ENCODE results near the gene FGD4.

The FGD4 gene

DNA sequence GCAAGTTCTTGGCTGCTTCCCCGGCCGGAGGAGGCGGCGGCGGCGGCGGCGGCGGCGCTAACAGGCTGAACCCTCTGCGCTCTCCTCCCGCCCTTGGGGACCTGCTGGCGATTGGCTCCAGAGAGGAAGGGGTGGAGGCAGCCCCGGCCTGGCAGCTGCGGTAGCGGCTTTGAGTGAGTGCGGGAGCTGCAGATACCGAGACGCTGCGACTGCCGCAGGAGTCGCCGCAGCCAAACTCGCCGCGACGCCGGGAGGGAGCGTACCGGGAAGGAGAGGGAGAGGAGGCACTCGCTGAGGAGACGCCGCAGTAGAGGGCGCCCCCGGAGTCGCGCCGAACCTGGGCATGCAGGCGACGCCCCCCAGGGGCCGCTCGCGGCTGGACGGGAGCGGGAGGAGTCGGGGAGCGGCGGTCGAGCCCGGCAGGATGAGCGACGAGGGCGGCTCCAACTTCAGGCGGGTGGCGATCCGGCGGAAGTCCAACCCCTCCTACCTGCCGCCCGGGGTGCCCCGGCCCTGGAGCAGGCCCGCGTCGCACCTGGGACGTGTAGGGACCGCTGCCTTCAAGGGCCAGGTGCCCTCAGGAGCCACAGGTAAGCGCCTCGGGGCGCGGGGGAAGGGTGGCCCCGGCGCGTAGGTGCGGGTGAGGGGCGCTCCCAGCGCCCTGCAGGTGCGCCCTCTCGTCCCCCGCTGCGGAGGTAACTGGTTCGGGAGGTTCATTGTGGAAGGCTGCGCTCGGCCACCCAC lies at the start of gene FGD4:
Gene FGD4 (plus strand): TSS at position 189 of the 744 bp plus-strand sequence.
- peak; percentile 68 for DNase-seq

DNA sequence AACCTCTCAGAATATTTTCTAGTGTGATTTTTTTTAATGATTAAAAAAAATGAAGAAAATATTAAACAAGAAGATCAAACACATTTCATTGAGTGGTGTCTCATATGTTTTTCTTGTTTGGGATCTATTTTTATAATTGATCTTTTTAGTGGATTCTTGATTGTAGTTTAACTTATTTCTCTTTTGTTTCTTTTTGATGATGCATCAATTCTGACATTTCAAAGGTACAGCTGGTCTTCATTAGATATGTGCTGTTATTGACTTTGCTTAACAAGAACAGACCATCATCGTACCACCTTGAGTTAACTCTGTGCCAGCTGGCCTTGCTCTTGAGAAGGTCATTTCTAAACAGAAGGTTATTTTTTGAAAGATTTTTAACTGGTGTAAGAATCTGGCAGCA lies 45.8 kb upstream of the FGD4 start:
- no peak for DNase-seq

DNA sequence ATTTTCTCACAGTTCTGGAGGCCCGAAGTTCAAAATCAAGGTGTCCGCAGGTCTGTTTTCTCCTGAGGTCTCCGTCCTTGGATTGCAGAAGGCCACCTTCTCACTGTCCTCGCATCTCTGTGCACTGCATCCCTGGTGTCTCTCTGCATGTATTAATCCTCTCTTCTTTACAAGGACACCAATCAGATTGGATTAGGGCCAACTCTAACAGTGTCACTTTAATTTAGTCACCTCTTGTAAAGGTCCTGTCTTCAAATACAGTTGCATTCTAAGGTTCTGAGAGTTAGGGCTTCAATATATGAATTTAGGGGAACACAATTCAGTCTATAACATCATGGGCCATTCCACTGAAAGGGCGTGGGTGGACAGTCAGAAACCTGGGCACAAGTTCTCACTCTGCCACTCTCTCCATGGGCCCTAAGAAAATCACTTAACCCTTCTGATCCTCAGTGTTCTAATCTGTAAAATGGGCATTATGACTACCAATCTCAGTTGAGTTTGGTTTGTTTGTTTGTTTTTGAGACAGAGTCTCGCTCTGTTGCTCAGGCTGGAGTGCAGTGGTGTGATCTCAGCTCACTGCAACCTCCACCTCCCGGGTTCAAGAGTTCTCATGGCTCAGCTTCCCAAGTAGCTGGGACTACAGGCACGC lies 41.6 kb upstream of the FGD4 start:
- no peak for DNase-seq

- no peak for DNase-seq
These were observed 38.4 kb upstream of the FGD4 start for GRCh38 chr12:32360956-32361355.

- no peak for DNase-seq
These were observed 36.5 kb upstream of the FGD4 start for GRCh38 chr12:32362892-32363291.

- DNase-seq = peak; percentile 58
These were observed 33.8 kb upstream of the FGD4 start for GRCh38 chr12:32365473-32366064.

DNA sequence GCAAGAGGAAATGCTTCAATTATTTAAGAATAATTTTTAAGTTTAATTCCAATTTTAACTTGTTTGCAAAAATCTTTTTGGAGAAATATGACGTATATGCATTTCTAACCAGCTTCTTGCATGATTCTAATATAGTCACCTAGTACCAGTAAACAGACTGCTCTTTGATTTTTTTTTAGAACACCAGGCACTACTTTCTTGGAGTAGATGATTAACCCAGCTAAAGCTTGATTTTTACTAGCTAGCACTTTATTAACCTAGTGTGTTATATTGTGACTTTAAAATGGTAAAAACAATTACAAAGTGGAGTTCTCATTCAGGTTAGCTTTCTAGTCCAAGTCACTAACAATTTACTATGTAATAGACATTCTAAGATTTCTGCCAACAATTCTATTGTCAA lies 32.6 kb upstream of the FGD4 start:
- no peak for DNase-seq

DNA sequence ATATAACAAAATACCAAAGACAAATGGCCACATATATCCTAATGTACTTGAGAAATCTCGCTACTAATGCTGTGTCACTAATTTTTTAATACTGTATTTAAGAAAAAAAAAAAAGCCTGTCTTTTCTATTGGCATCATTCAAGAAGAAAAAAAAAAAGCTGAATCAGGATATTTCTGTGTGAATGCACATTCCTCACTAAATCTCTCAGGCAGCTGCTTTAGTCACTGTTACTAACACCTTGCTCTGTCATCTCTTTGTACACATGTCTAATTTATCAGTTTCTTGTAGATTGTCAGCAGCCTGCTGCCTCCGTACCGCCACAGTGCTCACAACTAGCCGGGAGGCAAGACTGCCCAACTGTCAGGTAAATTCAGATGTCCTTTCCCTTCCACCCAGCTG lies 32.0 kb upstream of the FGD4 start:
- DNase-seq = no peak

- no peak for DNase-seq
These were observed 30.2 kb upstream of the FGD4 start for GRCh38 chr12:32369202-32369601.

DNA sequence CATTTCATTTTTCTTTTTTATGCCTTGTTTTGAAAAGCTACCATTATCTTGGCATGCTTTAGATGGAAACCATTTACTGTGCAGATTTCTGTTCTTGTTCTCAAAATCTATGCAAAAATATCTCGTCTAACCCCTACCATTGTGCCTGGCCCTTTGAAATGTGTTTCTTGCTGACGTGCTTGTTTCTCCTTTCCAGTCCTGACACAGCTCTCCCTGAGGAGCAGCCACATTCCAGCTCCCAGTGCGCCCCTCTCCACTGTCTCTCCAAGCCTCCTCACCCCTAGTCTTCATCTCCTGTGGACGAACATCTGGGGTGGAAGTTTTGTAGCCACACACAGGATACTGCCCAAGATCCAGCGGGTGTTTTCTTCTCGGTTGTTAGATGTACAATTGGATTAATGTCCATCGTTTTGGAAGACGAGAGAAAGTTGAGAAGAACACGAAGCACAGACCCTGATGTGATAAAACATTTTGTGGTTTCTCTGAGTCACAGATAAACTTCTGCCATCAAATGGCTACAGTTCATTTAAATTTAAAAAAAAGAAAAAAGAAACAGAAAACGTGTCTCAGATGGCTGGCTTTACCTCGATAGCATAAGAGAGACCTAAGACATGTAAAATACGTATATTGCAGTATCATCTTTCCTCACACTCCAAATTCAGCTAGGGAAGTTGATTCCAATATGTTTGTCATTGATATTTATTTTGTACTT lies 21.9 kb upstream of the FGD4 start:
- no peak for DNase-seq

GRCh38 chr12:32379213-32379612 lies 20.1 kb upstream of the FGD4 start:
- no peak for DNase-seq

DNA sequence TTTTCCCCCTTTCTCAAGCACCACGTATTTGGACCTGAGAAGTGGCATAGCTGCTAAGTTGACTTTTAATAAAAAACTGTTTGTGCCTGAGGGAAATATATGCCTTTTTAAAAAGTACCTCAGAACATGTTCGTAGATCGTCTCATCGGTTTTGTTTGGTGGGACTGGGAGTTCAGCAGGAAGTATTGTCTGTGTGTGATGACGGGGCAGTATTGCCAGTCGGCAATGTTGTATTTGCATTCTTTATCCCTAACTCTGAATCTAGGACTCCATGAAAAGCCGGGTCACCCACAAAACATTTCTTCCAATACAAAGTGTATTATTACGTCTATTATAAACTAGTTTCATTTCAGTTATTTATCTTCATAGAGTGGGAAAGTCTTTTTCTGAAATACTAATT lies 19.7 kb upstream of the FGD4 start:
- DNase-seq = no peak

DNA sequence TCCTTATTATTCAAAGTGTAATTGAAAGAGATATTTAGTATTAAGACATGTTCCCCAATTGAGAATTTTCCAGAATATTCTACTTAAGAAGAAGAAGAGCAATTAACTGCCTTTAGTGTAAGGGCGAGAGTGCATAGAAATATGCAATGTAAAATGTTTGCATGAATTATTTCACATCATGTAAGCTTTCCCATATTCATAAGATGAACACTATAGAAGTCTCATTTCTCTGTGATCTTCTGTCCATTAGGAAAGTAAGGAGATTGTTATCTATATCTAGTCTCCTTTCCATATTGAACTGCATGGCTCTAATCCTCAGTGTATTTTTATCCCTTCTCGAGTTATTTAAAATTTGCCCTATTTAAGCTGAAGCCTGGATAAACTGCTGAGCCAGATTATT lies 17.1 kb upstream of the FGD4 start:
- DNase-seq = no peak

DNA sequence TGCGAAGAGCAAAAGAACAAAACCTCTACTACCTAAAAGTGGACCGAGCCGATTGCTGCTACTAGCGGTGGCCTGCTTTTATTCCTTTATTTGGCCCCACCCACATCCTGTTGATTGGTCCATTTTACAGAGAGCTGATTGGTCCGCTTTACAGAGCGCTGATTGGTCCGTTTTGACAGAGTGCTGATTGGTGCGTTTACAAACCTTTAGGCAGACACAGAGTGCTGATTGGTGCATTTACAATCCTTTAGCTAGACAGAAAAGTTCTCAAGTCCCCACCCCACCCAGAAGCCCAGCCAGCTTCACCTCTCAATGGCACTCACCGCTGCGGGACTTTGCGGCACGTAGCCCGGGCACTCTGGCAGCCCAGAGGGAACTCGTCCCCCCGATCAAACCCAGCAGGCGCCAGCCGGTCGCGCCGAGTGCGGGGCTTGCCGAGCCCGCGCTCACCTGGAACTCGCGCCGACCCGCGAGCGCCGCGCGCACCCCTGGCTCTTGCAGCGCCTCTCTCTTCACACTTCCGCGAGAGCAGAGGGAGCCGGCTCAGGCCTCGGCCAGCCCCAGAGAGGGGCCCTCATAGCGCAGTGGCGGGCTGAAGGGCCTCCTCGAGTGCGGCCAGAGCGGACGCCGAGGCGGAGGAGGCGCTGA lies 8.7 kb upstream of the FGD4 start:
- peak; percentile 48 for DNase-seq

DNA sequence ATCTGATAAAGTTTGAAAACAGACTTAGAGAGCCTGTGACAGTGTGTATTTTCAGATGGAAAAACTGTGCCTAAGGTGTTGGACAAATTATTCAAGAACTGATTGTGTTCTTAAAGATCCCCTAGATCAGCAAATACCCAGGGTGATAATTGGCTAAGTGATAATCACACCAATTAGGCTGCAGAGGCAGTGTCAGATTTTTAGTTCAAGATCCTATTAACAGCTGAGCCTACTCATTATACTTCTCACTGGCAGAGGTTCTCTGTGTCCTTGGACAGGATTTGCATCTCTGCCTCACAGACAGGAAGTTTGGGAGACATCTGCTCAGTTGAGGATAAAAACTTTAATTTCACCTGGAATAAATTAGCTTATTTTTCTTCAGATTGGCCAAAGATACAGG lies 4.3 kb upstream of the FGD4 start:
- DNase-seq = no peak

- DNase-seq = no peak
These were observed 1.7 kb upstream of the FGD4 start for GRCh38 chr12:32397696-32398095.

DNA sequence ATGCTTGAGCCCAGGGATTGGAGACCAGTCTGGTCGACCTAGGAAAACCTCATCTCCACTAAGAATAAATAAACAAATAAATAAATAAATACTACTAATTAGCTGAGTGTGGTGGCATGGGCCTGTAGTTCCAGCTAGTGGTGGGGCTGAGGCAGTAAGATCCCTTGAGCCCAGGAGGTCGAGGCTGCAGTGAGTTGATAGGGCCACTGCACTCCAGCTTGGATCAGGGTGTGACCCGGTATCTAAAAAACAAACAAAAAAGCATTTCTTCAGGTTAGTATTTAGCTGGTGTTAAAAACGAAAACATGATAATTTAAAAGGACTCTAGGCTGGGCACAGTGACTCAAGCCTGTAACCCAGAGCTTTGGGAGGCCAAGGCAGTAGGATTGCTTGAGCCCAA lies 1.2 kb upstream of the FGD4 start:
- no peak for DNase-seq

DNA sequence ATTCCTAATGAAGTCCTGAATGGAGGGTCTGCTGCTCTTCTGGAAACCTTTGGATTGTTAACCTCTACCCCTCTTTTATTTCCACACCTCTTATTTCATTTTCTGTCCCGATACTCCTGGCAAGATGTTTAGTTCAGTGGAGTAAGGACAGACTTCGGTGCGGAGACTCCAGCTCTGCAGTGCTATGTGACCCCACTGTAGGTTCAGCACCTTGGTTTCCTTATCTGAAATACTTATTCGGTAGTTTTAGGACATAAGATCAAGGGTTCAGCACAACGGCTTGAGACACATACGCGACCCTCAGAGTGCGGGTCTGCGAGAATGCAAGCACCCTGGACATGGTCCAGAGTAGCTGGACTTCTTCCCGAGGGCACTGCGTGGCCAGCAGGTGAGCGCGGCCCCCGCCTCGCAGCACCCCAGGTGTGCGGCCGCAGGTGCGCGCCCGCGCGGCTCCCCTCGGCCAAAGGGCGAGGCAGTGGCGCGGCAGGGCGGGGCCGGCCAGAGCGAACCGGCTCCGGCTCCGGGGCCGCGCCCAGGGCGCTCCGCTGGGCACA lies 465 bp upstream of the FGD4 start:
- no peak for DNase-seq

GRCh38 chr12:32400114-32400672 lies 835 bp downstream of the FGD4 start:
- no peak for DNase-seq

- DNase-seq = no peak
These were observed 1.5 kb downstream of the FGD4 start for GRCh38 chr12:32400866-32401265.

GRCh38 chr12:32402170-32402569 lies 2.8 kb downstream of the FGD4 start:
- no peak for DNase-seq

GRCh38 chr12:32402946-32403345 lies 3.6 kb downstream of the FGD4 start:
- no peak for DNase-seq

- DNase-seq = no peak
These were observed 8.4 kb downstream of the FGD4 start for GRCh38 chr12:32407795-32408194.
